ENCODE measurements around the gene PRM3.

- TF ChIP-seq CTCF (IDR thresholded peaks at IDR 0.05) (no peak), POLR2AphosphoS5 (IDR thresholded peaks at IDR 0.05) (no peak), POLR2A (IDR thresholded peaks at IDR 0.05) (no peak)
Measured at GRCh38 chr16:11232302-11232851, 41.1 kb downstream of the PRM3 start.
